ENCODE measurements around the gene GXYLT1. TPM values are rescaled to one million over a fixed set of nuclear protein-coding genes. Genes with fewer than 3 reads are reported as not detected.

Gene GXYLT1
- total RNA-seq, 2 donors from 2014 or later: 5.6 to 9.6 TPM

- WGBS, 2 donors: 55 to 87% methylated on average over 2 of the region's 2 CpGs
- DNase-seq (no peak), ATAC-seq (no peak)
- H3K4me3 ChIP-seq: no peak overlapping the region
- peaks cover 0 to 2% of the 10 kb centered on the region in 2 donors for H3K36me3 ChIP-seq (replicated peaks in 1 of 2; ENCODE audit: insufficient read depth in 1 of 2, low read depth in 2 of 2)
- intact Hi-C loops (cut with DNase I): no loop called here
- no peaks in the 10 kb centered on the region for H3K9me3 ChIP-seq
- TF ChIP-seq POLR2A (IDR thresholded peaks at IDR 0.05) (no peak), CTCF (IDR thresholded peaks at IDR 0.05) (no peak)
- H3K27me3 ChIP-seq: no peaks in the 10 kb centered on the region
- H3K27ac ChIP-seq: no peak overlapping the region
- H3K4me1 ChIP-seq: no peaks in the 10 kb centered on the region
Measured at GRCh38 chr12:42187799-42188198, 43.1 kb upstream of the GXYLT1 start.

- Histone ChIP-seq H3K9me3 (no peaks in the 10 kb centered on the region), H3K4me1 (no peaks in the 10 kb centered on the region), H3K36me3 (replicated peaks in 1 of 2; ENCODE audit: insufficient read depth in 1 of 2, low read depth in 2 of 2) (no peaks in the 10 kb centered on the region), H3K4me3 (no peak overlapping the region), H3K27me3 (no peaks in the 10 kb centered on the region), H3K27ac (no peak overlapping the region)
- intact Hi-C loops (cut with DNase I): no loop called here
- ATAC-seq: no peak
- no peak for DNase-seq
- no peak for TF ChIP-seq CTCF (IDR thresholded peaks at IDR 0.05)
- no peak for TF ChIP-seq POLR2A (IDR thresholded peaks at IDR 0.05)
- 78 to 81% methylated on average over 2 of the region's 2 CpGs for WGBS, 2 donors
Measured at GRCh38 chr12:42186793-42187192, 42.1 kb upstream of the GXYLT1 start.

GRCh38 chr12:42182394-42182793, 37.7 kb upstream of the GXYLT1 start:
- DNase-seq (no peak), ATAC-seq (no peak)
- Histone ChIP-seq H3K27ac (no peak overlapping the region), H3K27me3 (no peaks in the 10 kb centered on the region), H3K36me3 (replicated peaks in 1 of 2; ENCODE audit: insufficient read depth in 1 of 2, low read depth in 2 of 2) (no peaks in the 10 kb centered on the region), H3K4me3 (no peak overlapping the region), H3K4me1 (no peaks in the 10 kb centered on the region), H3K9me3 (no peaks in the 10 kb centered on the region)
- intact Hi-C loops (cut with DNase I): no loop called here
- WGBS, 2 donors: 24% methylated on average over 2 of the region's 2 CpGs
- TF ChIP-seq CTCF (IDR thresholded peaks at IDR 0.05): no peak
- no peak for TF ChIP-seq POLR2A (IDR thresholded peaks at IDR 0.05)

- intact Hi-C loops (cut with DNase I): no loop called here
- DNase-seq (no peak), ATAC-seq (peak; percentile 45)
- Histone ChIP-seq H3K9me3 (no peaks in the 10 kb centered on the region), H3K27ac (peak overlapping the region in 3 of 4 donors; percentile 27 to 51 (median 49)), H3K27me3 (no peaks in the 10 kb centered on the region), H3K4me3 (no peak overlapping the region), H3K36me3 (replicated peaks in 1 of 2; ENCODE audit: insufficient read depth in 1 of 2, low read depth in 2 of 2) (no peaks in the 10 kb centered on the region), H3K4me1 (no peaks in the 10 kb centered on the region)
- 50 to 58% methylated on average over 2 of the region's 2 CpGs for WGBS, 2 donors
- TF ChIP-seq CTCF (IDR thresholded peaks at IDR 0.05) (no peak), POLR2A (IDR thresholded peaks at IDR 0.05) (no peak)
Measured at GRCh38 chr12:42180990-42181596, 36.4 kb upstream of the GXYLT1 start.

- DNase-seq (no peak), ATAC-seq (no peak)
- intact Hi-C loops (cut with DNase I): no loop called here
- no peak overlapping the region for H3K27ac ChIP-seq
- H3K4me3 ChIP-seq: no peak overlapping the region
- H3K4me1 ChIP-seq: no peaks in the 10 kb centered on the region
- H3K27me3 ChIP-seq: no peaks in the 10 kb centered on the region
- 86 to 95% methylated on average over 2 of the region's 2 CpGs for WGBS, 2 donors
- no peaks in the 10 kb centered on the region for H3K36me3 ChIP-seq (replicated peaks in 1 of 2; ENCODE audit: insufficient read depth in 1 of 2, low read depth in 2 of 2)
- no peak for TF ChIP-seq CTCF (IDR thresholded peaks at IDR 0.05)
- TF ChIP-seq POLR2A (IDR thresholded peaks at IDR 0.05): no peak
- H3K9me3 ChIP-seq: no peaks in the 10 kb centered on the region
Measured at GRCh38 chr12:42178101-42178500, 33.4 kb upstream of the GXYLT1 start.

Measured in body of pancreas (tissue), 4 donors.